Measurements from ENCODE around the gene ZFYVE9. TPM values are rescaled to one million over a fixed set of nuclear protein-coding genes. Genes with fewer than 3 reads are reported as not detected.

The ZFYVE9 gene
- total RNA-seq, 2 experiments from 2014 or later: 2.6 to 2.9 TPM

DNA sequence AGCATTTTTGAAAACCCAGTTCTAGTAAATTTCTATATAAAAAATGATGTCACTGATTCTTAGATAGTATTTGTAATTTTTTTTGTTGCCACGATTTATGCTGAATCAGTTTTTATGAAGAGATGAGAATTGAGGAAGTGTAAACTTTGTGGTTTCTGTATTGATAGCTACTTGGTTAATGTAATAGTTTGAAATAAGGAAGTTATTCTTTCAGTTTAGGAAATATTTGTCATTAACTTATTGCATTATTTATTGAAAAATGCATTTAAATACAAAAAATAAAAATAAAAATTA, 97.8 kb downstream of the ZFYVE9 start:
- ChIA-PET CTCF (no interaction called here), POLR2A (no interaction called here)
- no peak for DNase-seq
- Mint-ChIP-seq H3K9me3 (no peaks in the 10 kb centered on the region), H3K4me1 (ENCODE audit: low read depth) (peaks cover 5% of the 10 kb centered on the region), H3K4me3 (no peak overlapping the region), H3K27ac (no peak overlapping the region), H3K36me3 (no peaks in the 10 kb centered on the region), H3K27me3 (no peaks in the 10 kb centered on the region)
- intact Hi-C loops (cut with micrococcal nuclease): no loop called here

- POLR2A ChIA-PET: no interaction called here
- intact Hi-C loops (cut with micrococcal nuclease): no loop called here
- Mint-ChIP-seq H3K4me3 (no peak overlapping the region), H3K27ac (no peak overlapping the region), H3K36me3 (no peaks in the 10 kb centered on the region), H3K27me3 (no peaks in the 10 kb centered on the region), H3K9me3 (no peaks in the 10 kb centered on the region), H3K4me1 (ENCODE audit: low read depth) (peaks cover 5% of the 10 kb centered on the region)
- CTCF ChIA-PET: no interaction called here
- DNase-seq: no peak
These were observed 98.8 kb downstream of the ZFYVE9 start for GRCh38 chr1:52240592-52241210.

DNA sequence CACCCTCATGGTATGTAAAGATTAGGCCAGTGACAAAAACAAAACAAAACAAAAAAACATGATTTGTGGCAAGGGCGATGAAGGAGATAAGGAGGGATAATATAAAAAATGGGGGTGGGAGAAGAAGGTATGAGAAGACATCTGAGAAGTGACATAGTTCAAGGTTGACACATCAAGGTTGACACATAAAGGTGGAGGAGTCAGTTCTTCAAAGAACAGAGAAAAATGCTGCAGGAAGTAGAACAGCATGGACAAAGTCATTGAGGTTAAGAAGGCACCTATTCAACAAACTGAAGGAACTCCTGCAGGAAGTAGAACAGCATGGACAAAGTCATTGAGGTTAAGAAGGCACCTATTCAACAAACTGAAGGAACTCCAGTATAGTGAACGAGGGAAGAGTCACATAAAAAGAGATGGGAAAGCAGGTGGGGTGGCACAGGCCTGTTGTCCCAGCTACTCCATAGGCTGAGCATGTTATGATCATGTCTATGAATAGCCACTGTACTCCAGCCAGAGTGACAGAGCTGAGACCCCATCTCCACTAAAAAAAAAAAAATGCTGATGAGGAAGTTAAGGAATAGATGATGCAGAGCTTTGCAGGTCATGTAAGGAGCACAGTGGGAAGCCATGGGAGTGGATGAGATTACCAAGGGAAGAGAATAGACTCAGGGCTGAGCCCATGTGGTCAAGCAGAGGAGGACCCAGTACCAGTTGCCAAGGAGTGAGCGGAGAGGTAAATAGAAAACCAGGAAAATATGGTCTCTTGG, 101.5 kb downstream of the ZFYVE9 start:
- Mint-ChIP-seq H3K4me1 (ENCODE audit: low read depth) (peaks cover 5% of the 10 kb centered on the region), H3K9me3 (no peaks in the 10 kb centered on the region), H3K4me3 (no peak overlapping the region), H3K36me3 (no peaks in the 10 kb centered on the region), H3K27ac (no peak overlapping the region), H3K27me3 (no peaks in the 10 kb centered on the region)
- intact Hi-C loops (cut with micrococcal nuclease): no loop called here
- ChIA-PET POLR2A (no interaction called here), CTCF (no interaction called here)
- no peak for DNase-seq

- ChIA-PET POLR2A (interaction anchor here (0.6 kb wide), 1 partner anchor 18 kb away, joined by 3 read pairs; no protein-coding TSS in a partner anchor), CTCF (interaction anchor here (0.6 kb wide), 1 partner anchor 11 kb away, joined by 3 read pairs; no protein-coding TSS in a partner anchor)
- Mint-ChIP-seq H3K9me3 (no peaks in the 10 kb centered on the region), H3K4me1 (ENCODE audit: low read depth) (no peaks in the 10 kb centered on the region), H3K36me3 (no peaks in the 10 kb centered on the region), H3K27ac (no peak overlapping the region), H3K4me3 (no peak overlapping the region), H3K27me3 (no peaks in the 10 kb centered on the region)
- intact Hi-C loops (cut with micrococcal nuclease): no loop called here
- DNase-seq: no peak
These were observed 107.9 kb downstream of the ZFYVE9 start for GRCh38 chr1:52249831-52250230.

DNA sequence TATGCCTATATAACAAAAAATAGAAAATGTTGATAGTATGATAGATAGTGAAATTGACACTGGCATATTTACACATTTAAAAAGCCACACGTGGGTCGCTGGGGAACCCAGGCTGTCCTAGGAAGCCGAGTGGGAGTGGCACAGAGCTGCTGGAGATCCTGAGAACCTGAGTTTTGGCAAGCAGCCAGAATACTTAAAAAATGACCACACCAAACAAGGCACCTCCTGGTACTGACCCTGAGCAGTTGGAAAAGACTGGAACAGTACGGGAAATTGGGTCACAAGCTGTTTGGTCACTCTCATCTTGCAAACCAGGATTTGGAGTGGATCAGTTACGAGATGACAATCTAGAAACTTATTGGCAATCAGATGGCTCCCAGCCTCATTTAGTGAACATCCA, 111.5 kb downstream of the ZFYVE9 start:
- H3K27ac Mint-ChIP-seq: no peak overlapping the region
- POLR2A ChIA-PET: no interaction called here
- no peak overlapping the region for H3K4me3 Mint-ChIP-seq
- no peaks in the 10 kb centered on the region for H3K4me1 Mint-ChIP-seq (ENCODE audit: low read depth)
- H3K36me3 Mint-ChIP-seq: no peaks in the 10 kb centered on the region
- intact Hi-C loops (cut with micrococcal nuclease): no loop called here
- CTCF ChIA-PET: no interaction called here
- no peak for DNase-seq
- no peaks in the 10 kb centered on the region for H3K27me3 Mint-ChIP-seq
- H3K9me3 Mint-ChIP-seq: no peaks in the 10 kb centered on the region

GRCh38 chr1:52259886-52260285, 118.0 kb downstream of the ZFYVE9 start:
- Mint-ChIP-seq H3K27me3 (no peaks in the 10 kb centered on the region), H3K4me3 (no peak overlapping the region), H3K4me1 (ENCODE audit: low read depth) (no peaks in the 10 kb centered on the region), H3K27ac (no peak overlapping the region), H3K9me3 (no peaks in the 10 kb centered on the region), H3K36me3 (no peaks in the 10 kb centered on the region)
- DNase-seq: no peak
- ChIA-PET POLR2A (no interaction called here), CTCF (interaction anchor here (0.6 kb wide), 1 partner anchor 10 kb away, joined by 3 read pairs; no protein-coding TSS in a partner anchor)
- intact Hi-C loops (cut with micrococcal nuclease): no loop called here

- CTCF ChIA-PET: no interaction called here
- no peak for DNase-seq
These were observed 121.4 kb downstream of the ZFYVE9 start for GRCh38 chr1:52263153-52263910.

DNA sequence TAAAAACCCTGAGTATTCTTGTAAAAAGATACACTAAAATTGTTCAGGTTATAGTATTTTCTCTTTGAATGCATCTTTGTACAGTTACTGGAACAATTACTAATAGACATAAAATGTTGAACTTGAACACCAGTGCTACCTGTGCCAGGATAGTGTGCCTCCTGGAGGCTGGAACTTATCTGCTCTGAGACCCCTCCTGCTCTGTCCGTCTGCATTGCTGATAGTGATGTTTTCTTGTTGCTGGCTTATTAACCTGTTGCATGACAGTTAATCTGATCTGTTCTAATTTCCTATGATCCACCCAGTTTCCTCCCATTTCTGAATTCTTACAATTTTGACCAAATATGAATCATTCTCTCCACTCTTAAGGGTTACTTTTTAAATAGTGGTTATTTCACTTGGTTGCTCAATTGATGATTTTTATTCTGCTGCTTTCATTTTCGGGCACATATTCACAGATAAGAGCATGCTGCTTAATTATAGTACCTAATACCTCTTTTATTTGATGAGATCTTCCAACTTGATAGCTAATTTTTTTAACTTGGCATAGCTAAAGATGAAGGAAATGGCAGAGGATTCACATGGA, 122.7 kb downstream of the ZFYVE9 start:
- CTCF ChIA-PET: no interaction called here
- intact Hi-C loops (cut with micrococcal nuclease): no loop called here
- no peak overlapping the region for H3K27ac Mint-ChIP-seq
- no peaks in the 10 kb centered on the region for H3K27me3 Mint-ChIP-seq
- no peaks in the 10 kb centered on the region for H3K4me1 Mint-ChIP-seq (ENCODE audit: low read depth)
- no peak overlapping the region for H3K4me3 Mint-ChIP-seq
- no peak for DNase-seq
- no peaks in the 10 kb centered on the region for H3K9me3 Mint-ChIP-seq
- POLR2A ChIA-PET: no interaction called here
- peaks cover 5% of the 10 kb centered on the region for H3K36me3 Mint-ChIP-seq

More at GRCh38 chr1:52263153-52263910, 121.4 kb downstream of the ZFYVE9 start:
- intact Hi-C loops (cut with micrococcal nuclease): no loop called here
- no peaks in the 10 kb centered on the region for H3K36me3 Mint-ChIP-seq
- no peaks in the 10 kb centered on the region for H3K27me3 Mint-ChIP-seq
- no peak overlapping the region for H3K4me3 Mint-ChIP-seq
- H3K4me1 Mint-ChIP-seq (ENCODE audit: low read depth): no peaks in the 10 kb centered on the region
- H3K9me3 Mint-ChIP-seq: no peaks in the 10 kb centered on the region
- POLR2A ChIA-PET: no interaction called here
- H3K27ac Mint-ChIP-seq: no peak overlapping the region

- Mint-ChIP-seq H3K4me3 (no peak overlapping the region), H3K27me3 (no peaks in the 10 kb centered on the region), H3K27ac (no peak overlapping the region), H3K9me3 (no peaks in the 10 kb centered on the region), H3K36me3 (peaks cover 9% of the 10 kb centered on the region), H3K4me1 (ENCODE audit: low read depth) (no peaks in the 10 kb centered on the region)
- no peak for DNase-seq
- ChIA-PET POLR2A (interaction anchor here (0.6 kb wide), 1 partner anchor 52 kb away, joined by 5 read pairs; no protein-coding TSS in a partner anchor), CTCF (no interaction called here)
- intact Hi-C loops (cut with micrococcal nuclease): no loop called here
These were observed 124.6 kb downstream of the ZFYVE9 start for GRCh38 chr1:52266507-52266906.

- no peak for DNase-seq
- Mint-ChIP-seq H3K36me3 (peaks cover 9% of the 10 kb centered on the region), H3K9me3 (no peaks in the 10 kb centered on the region), H3K4me3 (no peak overlapping the region), H3K27me3 (no peaks in the 10 kb centered on the region), H3K27ac (no peak overlapping the region), H3K4me1 (ENCODE audit: low read depth) (no peaks in the 10 kb centered on the region)
- POLR2A ChIA-PET: no interaction called here
- CTCF ChIA-PET: no interaction called here
- intact Hi-C loops (cut with micrococcal nuclease): no loop called here
These were observed 126.5 kb downstream of the ZFYVE9 start for GRCh38 chr1:52268372-52268771.

DNA sequence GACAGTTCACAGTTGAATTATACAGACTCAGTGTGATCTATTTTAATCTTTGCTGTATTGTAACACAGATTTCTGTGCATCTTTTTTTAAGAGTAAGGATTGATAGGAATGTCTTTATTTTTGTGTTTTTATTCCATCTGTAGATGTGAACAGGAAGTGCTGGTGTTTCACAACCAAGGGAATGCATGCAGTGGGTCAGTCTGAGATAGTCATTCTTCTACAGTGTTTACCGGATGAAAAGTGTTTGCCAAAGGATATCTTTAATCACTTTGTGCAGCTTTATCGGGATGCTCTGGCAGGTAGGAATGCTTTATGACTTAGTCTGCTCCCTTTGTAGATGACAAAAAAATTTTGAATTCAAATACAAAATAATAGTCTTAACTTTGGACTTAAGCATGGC, 139.6 kb downstream of the ZFYVE9 start:
- H3K36me3 Mint-ChIP-seq: no peaks in the 10 kb centered on the region
- no peaks in the 10 kb centered on the region for H3K4me1 Mint-ChIP-seq (ENCODE audit: low read depth)
- DNase-seq: no peak
- H3K9me3 Mint-ChIP-seq: no peaks in the 10 kb centered on the region
- CTCF ChIA-PET: interaction anchor here (0.6 kb wide), 1 partner anchor 15 kb away, joined by 4 read pairs; no protein-coding TSS in a partner anchor
- intact Hi-C loops (cut with micrococcal nuclease): no loop called here
- no peak overlapping the region for H3K4me3 Mint-ChIP-seq
- POLR2A ChIA-PET: no interaction called here
- H3K27ac Mint-ChIP-seq: no peak overlapping the region
- H3K27me3 Mint-ChIP-seq: no peaks in the 10 kb centered on the region

- intact Hi-C loops (cut with micrococcal nuclease): no loop called here
- Mint-ChIP-seq H3K27ac (no peak overlapping the region), H3K4me3 (no peak overlapping the region), H3K4me1 (ENCODE audit: low read depth) (no peaks in the 10 kb centered on the region), H3K9me3 (no peaks in the 10 kb centered on the region), H3K27me3 (no peaks in the 10 kb centered on the region), H3K36me3 (no peaks in the 10 kb centered on the region)
- POLR2A ChIA-PET: no interaction called here
- CTCF ChIA-PET: no interaction called here
- no peak for DNase-seq
These were observed 146.4 kb downstream of the ZFYVE9 start for GRCh38 chr1:52288286-52288685.
